Activated T-cell treated with anti-CD3 and anti-CD28 coated beads, Interleukin-2, amount 50 U/mL, for 4 hours (primary cell): ENCODE data around the gene USF3. TPM values are rescaled to one million over a fixed set of nuclear protein-coding genes. Genes with fewer than 3 reads are reported as not detected.
A peak's percentile ranks its signal among the peaks of the same experiment; 100 is the strongest.

Experiments
- ATAC-seq, 2 donors: fragments of 200-7000 bp; cut with Tn5 transposase; one replicate each; pipeline ENCODE4 v1.10.0; 2021
- DNase-seq: peaks from one replicate; pipeline ENCODE4 v3.0.0-alpha.2; 2020
- H3K27me3 Mint-ChIP-seq: one replicate; pipeline ENCODE4 v1.8.0; 2021; ENCODE audit warnings: low read depth, mixed read lengths
- H3K36me3 Mint-ChIP-seq: one replicate; pipeline ENCODE4 v1.8.0; 2022; ENCODE audit warnings: mixed read lengths; ENCODE audit not compliant: insufficient read depth
- H3K4me1 Mint-ChIP-seq: one replicate; pipeline ENCODE4 v1.8.0; 2021; ENCODE audit warnings: low read depth, mixed read lengths
- H3K4me3 Mint-ChIP-seq: one replicate; pipeline ENCODE4 v1.8.0; 2021; ENCODE audit warnings: mild to moderate bottlenecking, moderate library complexity, mixed read lengths
- H3K9me3 Mint-ChIP-seq: one replicate; pipeline ENCODE4 v1.8.0; 2021; ENCODE audit warnings: mixed read lengths
- total RNA-seq, 3 donors: library from RNA; stranded (reverse); gene quantifications; one replicate each; pipeline ENCODE4 v1.2.1, GENCODE V29; 2021

Gene USF3
- total RNA-seq, 3 donors from 2014 or later = 12.1 to 12.4 (median 12.3) TPM

GRCh38 chr3:113628316-113628715 lies 68.1 kb downstream of the USF3 start:
- no peak for ATAC-seq
- Mint-ChIP-seq H3K9me3 (no peaks in the 10 kb centered on the region), H3K4me1 (no peaks in the 10 kb centered on the region), H3K27me3 (no peaks in the 10 kb centered on the region), H3K4me3 (no peak overlapping the region), H3K36me3 (peaks cover 33% of the 10 kb centered on the region)
- no peak for DNase-seq

DNA sequence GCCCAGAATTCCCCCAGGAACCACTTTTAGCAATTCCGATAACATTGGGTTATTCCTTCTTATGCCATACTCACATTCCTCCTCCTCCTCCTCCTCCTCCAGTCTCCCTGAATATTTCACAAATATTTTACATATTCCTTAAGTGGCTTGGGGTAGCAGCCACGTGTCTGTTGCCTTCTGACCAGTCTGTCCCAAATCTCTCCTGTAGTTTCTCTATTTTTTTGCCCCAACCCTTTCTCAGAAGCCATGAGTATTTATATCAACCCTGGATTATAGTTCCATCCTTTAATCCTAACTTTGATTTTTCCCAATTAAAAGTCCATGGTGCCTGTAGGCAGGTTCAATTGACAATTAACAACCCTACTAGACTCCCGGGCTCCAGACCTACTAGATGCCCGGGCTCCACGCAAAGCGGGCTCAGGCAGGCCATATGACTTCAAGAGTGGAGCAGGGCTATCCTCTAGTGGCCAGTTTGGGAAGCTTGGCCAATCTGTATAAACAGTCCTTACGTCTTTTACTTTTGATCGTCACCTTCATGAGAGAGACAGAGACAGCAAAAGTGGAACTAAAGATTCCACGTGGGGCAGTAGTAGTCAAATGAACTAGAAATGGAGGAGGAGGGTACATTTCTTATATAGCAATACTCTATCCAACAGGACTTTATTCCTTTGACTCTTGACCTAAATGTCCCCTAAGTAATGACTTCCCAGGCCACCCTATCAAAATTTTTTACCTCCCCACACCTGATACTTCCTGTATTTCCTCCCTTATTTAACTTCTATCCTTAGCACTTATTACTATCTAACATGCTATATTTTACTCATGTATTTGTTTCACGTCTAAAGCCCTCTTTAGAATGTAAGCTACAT lies 69.7 kb downstream of the USF3 start:
- Mint-ChIP-seq H3K9me3 (no peaks in the 10 kb centered on the region), H3K4me1 (no peaks in the 10 kb centered on the region), H3K4me3 (no peak overlapping the region), H3K27me3 (no peaks in the 10 kb centered on the region), H3K36me3 (peaks cover 35% of the 10 kb centered on the region)
- ATAC-seq = peak in 1 of 2 donors; percentile 46
- no peak for DNase-seq

- Mint-ChIP-seq H3K36me3 (peaks cover 40% of the 10 kb centered on the region), H3K27me3 (no peaks in the 10 kb centered on the region), H3K4me3 (no peak overlapping the region), H3K4me1 (no peaks in the 10 kb centered on the region), H3K9me3 (no peaks in the 10 kb centered on the region)
- DNase-seq (no peak), ATAC-seq (no peak)
Measured at GRCh38 chr3:113625834-113626233, 70.6 kb downstream of the USF3 start.

DNA sequence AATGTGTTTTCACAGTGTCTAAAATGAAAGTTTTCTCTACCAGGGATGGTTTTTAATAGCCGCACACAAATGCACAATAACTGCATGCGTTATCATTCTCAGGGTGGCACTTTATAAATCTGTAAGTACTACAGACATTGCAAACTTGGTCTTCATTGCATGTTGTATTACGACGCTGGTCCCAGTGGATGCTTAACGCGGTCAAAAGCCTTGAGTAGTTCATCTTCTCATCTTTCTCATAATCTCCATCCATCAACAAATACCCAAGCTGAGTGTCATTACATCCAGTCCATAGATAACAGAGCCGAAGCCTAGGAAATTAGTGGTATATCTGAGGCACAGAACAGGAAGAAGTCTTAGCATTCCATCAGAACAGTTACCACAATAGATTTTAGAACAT lies 72.6 kb downstream of the USF3 start:
- no peaks in the 10 kb centered on the region for H3K4me1 Mint-ChIP-seq
- no peaks in the 10 kb centered on the region for H3K9me3 Mint-ChIP-seq
- no peaks in the 10 kb centered on the region for H3K27me3 Mint-ChIP-seq
- no peak overlapping the region for H3K4me3 Mint-ChIP-seq
- peaks cover 35% of the 10 kb centered on the region for H3K36me3 Mint-ChIP-seq
- DNase-seq (no peak), ATAC-seq (no peak)

GRCh38 chr3:113623324-113623723 lies 73.1 kb downstream of the USF3 start:
- no peak for DNase-seq
- no peak for ATAC-seq
- no peaks in the 10 kb centered on the region for H3K27me3 Mint-ChIP-seq
- H3K36me3 Mint-ChIP-seq = peaks cover 35% of the 10 kb centered on the region
- no peaks in the 10 kb centered on the region for H3K4me1 Mint-ChIP-seq
- no peak overlapping the region for H3K4me3 Mint-ChIP-seq
- no peaks in the 10 kb centered on the region for H3K9me3 Mint-ChIP-seq

DNA sequence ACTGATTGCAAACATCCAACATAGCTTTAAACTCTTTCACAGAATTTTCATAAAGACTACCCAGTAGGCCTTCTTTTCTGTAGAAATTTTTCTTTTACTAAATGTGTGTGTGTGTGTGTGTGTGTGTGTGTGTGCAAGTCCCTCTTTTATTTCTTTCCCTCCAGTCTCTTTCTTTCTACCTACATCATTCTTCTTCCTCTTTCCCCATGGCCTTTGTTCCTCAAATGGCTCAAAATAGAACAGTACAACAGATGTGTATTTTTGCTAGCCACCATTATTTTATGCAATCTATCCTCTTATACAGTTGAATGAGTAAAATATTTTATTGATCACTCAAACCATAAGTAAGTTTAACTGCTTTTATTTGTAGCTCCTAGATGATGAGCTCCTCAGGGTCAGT lies 76.4 kb downstream of the USF3 start:
- no peak for DNase-seq
- Mint-ChIP-seq H3K4me3 (no peak overlapping the region), H3K4me1 (no peaks in the 10 kb centered on the region), H3K27me3 (no peaks in the 10 kb centered on the region), H3K36me3 (peaks cover 29% of the 10 kb centered on the region), H3K9me3 (no peaks in the 10 kb centered on the region)
- ATAC-seq = no peak

GRCh38 chr3:113617726-113618125 lies 78.7 kb downstream of the USF3 start:
- ATAC-seq = no peak
- peaks cover 25% of the 10 kb centered on the region for H3K36me3 Mint-ChIP-seq
- no peak for DNase-seq
- H3K9me3 Mint-ChIP-seq = no peaks in the 10 kb centered on the region
- H3K4me3 Mint-ChIP-seq = no peak overlapping the region
- no peaks in the 10 kb centered on the region for H3K4me1 Mint-ChIP-seq
- no peaks in the 10 kb centered on the region for H3K27me3 Mint-ChIP-seq

- DNase-seq (no peak), ATAC-seq (no peak)
- Mint-ChIP-seq H3K9me3 (no peaks in the 10 kb centered on the region), H3K27me3 (no peaks in the 10 kb centered on the region), H3K4me1 (no peaks in the 10 kb centered on the region), H3K36me3 (peaks cover 32% of the 10 kb centered on the region), H3K4me3 (no peak overlapping the region)
Measured at GRCh38 chr3:113615976-113616375, 80.5 kb downstream of the USF3 start.

- H3K36me3 Mint-ChIP-seq = peaks cover 38% of the 10 kb centered on the region
- no peaks in the 10 kb centered on the region for H3K4me1 Mint-ChIP-seq
- no peaks in the 10 kb centered on the region for H3K9me3 Mint-ChIP-seq
- DNase-seq (no peak), ATAC-seq (no peak)
- H3K27me3 Mint-ChIP-seq = no peaks in the 10 kb centered on the region
- no peak overlapping the region for H3K4me3 Mint-ChIP-seq
Measured at GRCh38 chr3:113614402-113614801, 82.0 kb downstream of the USF3 start.

DNA sequence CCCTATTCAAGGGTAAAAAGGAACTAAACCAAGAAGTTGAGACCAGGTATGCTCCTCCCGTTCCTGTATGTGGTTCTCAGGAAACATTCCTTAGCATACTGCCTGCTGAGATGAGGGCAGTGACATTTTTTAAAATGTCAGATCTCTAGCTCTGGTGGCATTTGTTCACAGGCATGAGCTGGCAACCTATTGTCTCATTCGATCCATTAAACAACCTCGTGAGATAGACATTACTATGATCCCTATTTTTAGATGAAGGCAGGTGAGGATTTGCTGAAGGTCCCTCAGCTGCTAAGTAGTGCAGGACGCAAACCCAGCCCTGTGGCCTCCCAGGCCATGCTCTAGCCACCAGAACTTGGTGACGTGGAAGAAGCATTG lies 89.2 kb downstream of the USF3 start:
- peaks cover 23% of the 10 kb centered on the region for H3K4me1 Mint-ChIP-seq
- ATAC-seq = no peak
- no peaks in the 10 kb centered on the region for H3K27me3 Mint-ChIP-seq
- no peak for DNase-seq
- H3K9me3 Mint-ChIP-seq = no peaks in the 10 kb centered on the region
- peaks cover 52% of the 10 kb centered on the region for H3K36me3 Mint-ChIP-seq
- no peak overlapping the region for H3K4me3 Mint-ChIP-seq

GRCh38 chr3:113606539-113607218 lies 89.8 kb downstream of the USF3 start:
- H3K36me3 Mint-ChIP-seq = peaks cover 50% of the 10 kb centered on the region
- DNase-seq (no peak), ATAC-seq (peak; percentile 88 to 90)
- no peak overlapping the region for H3K4me3 Mint-ChIP-seq
- H3K27me3 Mint-ChIP-seq = no peaks in the 10 kb centered on the region
- H3K9me3 Mint-ChIP-seq = no peaks in the 10 kb centered on the region
- peaks cover 23% of the 10 kb centered on the region for H3K4me1 Mint-ChIP-seq

GRCh38 chr3:113602836-113603235 lies 93.6 kb downstream of the USF3 start:
- ATAC-seq = no peak
- Mint-ChIP-seq H3K4me3 (no peak overlapping the region), H3K36me3 (peaks cover 30% of the 10 kb centered on the region), H3K27me3 (no peaks in the 10 kb centered on the region), H3K9me3 (no peaks in the 10 kb centered on the region), H3K4me1 (peaks cover 19% of the 10 kb centered on the region)
- no peak for DNase-seq

GRCh38 chr3:113602256-113602655 lies 94.2 kb downstream of the USF3 start:
- no peak overlapping the region for H3K4me3 Mint-ChIP-seq
- H3K27me3 Mint-ChIP-seq = no peaks in the 10 kb centered on the region

DNA sequence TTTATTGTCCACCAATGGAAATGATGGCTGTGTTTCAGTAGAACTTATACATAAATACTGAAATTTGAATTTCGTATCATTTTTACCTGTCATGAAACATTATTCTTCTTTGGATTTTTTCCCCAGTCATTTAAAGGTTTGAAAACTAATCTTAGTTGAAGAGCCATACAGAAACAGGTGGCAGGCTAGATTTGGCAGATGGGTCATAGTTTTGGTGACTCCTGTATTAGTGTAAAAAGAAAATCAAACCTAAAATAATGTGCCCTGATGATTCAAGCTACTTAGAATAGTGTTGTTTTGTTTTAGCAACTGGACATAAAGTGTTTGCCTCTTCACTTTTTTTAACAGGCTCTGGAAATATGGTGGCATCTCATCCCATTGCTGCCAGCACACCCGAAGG lies 95.2 kb downstream of the USF3 start:
- H3K36me3 Mint-ChIP-seq = peaks cover 19% of the 10 kb centered on the region
- ATAC-seq (no peak), DNase-seq (no peak)
- H3K4me3 Mint-ChIP-seq = no peak overlapping the region
- H3K27me3 Mint-ChIP-seq = no peaks in the 10 kb centered on the region
- H3K9me3 Mint-ChIP-seq = no peaks in the 10 kb centered on the region
- H3K4me1 Mint-ChIP-seq = peaks cover 8% of the 10 kb centered on the region

More at GRCh38 chr3:113602256-113602655, 94.2 kb downstream of the USF3 start:
- DNase-seq (no peak), ATAC-seq (no peak)
- peaks cover 25% of the 10 kb centered on the region for H3K36me3 Mint-ChIP-seq
- H3K9me3 Mint-ChIP-seq = no peaks in the 10 kb centered on the region
- H3K4me1 Mint-ChIP-seq = peaks cover 18% of the 10 kb centered on the region
